Measurements from ENCODE around the gene CWC15. TPM values are rescaled to one million over a fixed set of nuclear protein-coding genes. Genes with fewer than 3 reads are reported as not detected.

CWC15 gene
- total and polyA plus RNA-seq, 11 donors = 54.4 to 118 (median 62.7) TPM

- ATAC-seq (peak; percentile 72 to 95 (median 94)), DNase-seq (peak; percentile 89 to 91 (median 89))
- no peak overlapping the region for H3K4me3 ChIP-seq
- H3K9me3 ChIP-seq = no peaks in the 10 kb centered on the region
- no peaks in the 10 kb centered on the region for H3K36me3 ChIP-seq
- peaks cover 8 to 50% (median 41%) of the 10 kb centered on the region in 12 donors for H3K4me1 ChIP-seq
- TF ChIP-seq POLR2A (IDR thresholded peaks at IDR 0.05) = no peak
- TF ChIP-seq CTCF (IDR thresholded peaks at IDR 0.05) = peak in 1 of 12 donors; percentile 17
- 11 to 22% (median 15%) methylated on average over 6 of the region's 6 CpGs for WGBS, 4 donors
- H3K27ac ChIP-seq = peak overlapping the region; percentile 65 to 90 (median 78)
- H3K27me3 ChIP-seq = no peaks in the 10 kb centered on the region
- intact Hi-C loops (cut with DNase I) = loop anchor here in 1 of 10 donors (10.0 kb wide), 1 partner anchor 52 kb away; no protein-coding TSS in a partner anchor
These were observed 46.6 kb downstream of the CWC15 start for GRCh38 chr11:94926698-94927237.

GRCh38 chr11:94926271-94926625 is 47.1 kb downstream of the CWC15 start:
- intact Hi-C loops (cut with DNase I) = loop anchor here in 1 of 10 donors (10.0 kb wide), 1 partner anchor 51 kb away; no protein-coding TSS in a partner anchor
- Histone ChIP-seq H3K27ac (peak overlapping the region in 11 of 12 donors; percentile 57 to 90 (median 78)), H3K4me3 (no peak overlapping the region), H3K4me1 (peaks cover 8 to 50% (median 41%) of the 10 kb centered on the region in 12 donors), H3K36me3 (no peaks in the 10 kb centered on the region), H3K9me3 (no peaks in the 10 kb centered on the region), H3K27me3 (no peaks in the 10 kb centered on the region)
- ATAC-seq = peak in 2 of 4 donors; percentile 16
- TF ChIP-seq POLR2A (IDR thresholded peaks at IDR 0.05) (no peak), CTCF (IDR thresholded peaks at IDR 0.05) (no peak)
- no peak for DNase-seq

GRCh38 chr11:94925422-94926270 is 47.7 kb downstream of the CWC15 start:
- Histone ChIP-seq H3K4me3 (no peak overlapping the region), H3K9me3 (no peaks in the 10 kb centered on the region), H3K27ac (peak overlapping the region in 11 of 12 donors; percentile 57 to 90 (median 78)), H3K36me3 (no peaks in the 10 kb centered on the region), H3K27me3 (no peaks in the 10 kb centered on the region), H3K4me1 (peaks cover 8 to 50% (median 41%) of the 10 kb centered on the region in 12 donors)
- TF ChIP-seq CTCF (IDR thresholded peaks at IDR 0.05) (no peak), POLR2A (IDR thresholded peaks at IDR 0.05) (no peak)
- intact Hi-C loops (cut with DNase I) = loop anchor here in 1 of 10 donors (10.0 kb wide), 1 partner anchor 51 kb away; no protein-coding TSS in a partner anchor
- WGBS, 4 donors = 48 to 64% (median 52%) methylated on average over 7 of the region's 7 CpGs
- DNase-seq = no peak
- no peak for ATAC-seq

DNA sequence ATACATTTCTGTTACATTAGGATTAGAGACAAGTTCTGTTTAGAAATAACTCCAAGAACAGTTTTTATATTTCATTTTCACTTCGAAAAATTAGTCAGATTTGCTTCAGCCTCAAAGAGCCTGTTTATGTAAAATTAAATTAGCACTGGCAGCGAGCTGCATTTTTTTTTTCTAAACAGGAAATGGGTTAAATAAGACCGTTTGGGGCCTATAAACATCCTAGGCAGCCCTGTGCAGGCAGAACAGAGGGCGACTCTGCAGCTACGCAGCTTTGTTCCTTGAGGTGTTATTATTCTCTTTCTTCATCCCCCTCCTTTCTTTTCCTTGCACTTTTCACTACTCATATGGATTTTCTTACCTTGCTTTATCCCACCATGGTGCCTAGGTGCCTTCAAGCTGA is 48.7 kb downstream of the CWC15 start:
- intact Hi-C loops (cut with DNase I) = loop anchor here in 1 of 10 donors (10.0 kb wide), 1 partner anchor 50 kb away; no protein-coding TSS in a partner anchor
- TF ChIP-seq POLR2A (IDR thresholded peaks at IDR 0.05) (no peak), CTCF (IDR thresholded peaks at IDR 0.05) (no peak)
- Histone ChIP-seq H3K27me3 (no peaks in the 10 kb centered on the region), H3K36me3 (no peaks in the 10 kb centered on the region), H3K4me1 (peaks cover 8 to 50% (median 41%) of the 10 kb centered on the region in 12 donors), H3K9me3 (no peaks in the 10 kb centered on the region), H3K27ac (peak overlapping the region in 5 of 12 donors; percentile 11 to 86 (median 59)), H3K4me3 (no peak overlapping the region)
- 48 to 53% (median 49%) methylated on average over 5 of the region's 5 CpGs for WGBS, 4 donors
- ATAC-seq (no peak), DNase-seq (no peak)
